Endothelial cell of umbilical vein (primary cell): ENCODE results near the gene SPATA31E1. TPM values are rescaled to one million over a fixed set of nuclear protein-coding genes. Genes with fewer than 3 reads are reported as not detected.

Experiments used
- BruUV-seq: library from RNA; stranded (reverse); fragments of 400-500 nt; replicated peaks from 2 replicates; lab custom pipeline; 2021; lab: Mats Ljungman, UMichigan
- CTCF ChIA-PET: fragments of 300-600, 350-600 bp; sonication (Branson Sonifier 250); formaldehyde crosslinking; loops from one replicate; lab custom pipeline; 2021; ENCODE audit warnings: antibody characterized with exemption, inconsistent platforms; lab: Charles Lee
- POLR2A ChIA-PET: fragments of 300-600, 350-600 bp; sonication (Branson Sonifier 250); formaldehyde crosslinking; loops from one replicate; lab custom pipeline; 2021; ENCODE audit warnings: antibody characterized with exemption, inconsistent platforms; lab: Charles Lee
- DNase-seq: peaks from one replicate; pipeline ENCODE4 v3.0.0-alpha.2; 2011; ENCODE audit warnings: low read depth, low spot score
- FAIRE-seq: peaks from 2 replicates; lab custom pipeline; 2011; peaks lifted over from hg19 to GRCh38; lab: Jason Lieb, UNC
- H2AFZ ChIP-seq: 2 replicates; pipeline ENCODE4 v1.6.0; 2012; ENCODE audit warnings: low read depth, low read length, control low read depth, inconsistent platforms
- H3K27ac ChIP-seq: 2 replicates; pipeline ENCODE4 v1.5.1; 2011; ENCODE audit warnings: low read depth, mild to moderate bottlenecking, control low read depth, low read length, moderate library complexity; ENCODE audit not compliant: insufficient read depth
- H3K27me3 ChIP-seq, 2 experiments: 2 replicates each; pipeline versions ENCODE4 v1.6.0 to v1.6.1; 2011; ENCODE audit warnings: low read length in 2 of 2, mixed read lengths in 1 of 2; ENCODE audit not compliant: control insufficient read depth in 2 of 2, insufficient read depth in 2 of 2
- H3K36me3 ChIP-seq, 2 experiments: 2 replicates in 1 of 2; 3 replicates in 1 of 2; pipeline ENCODE4 v1.5.1; 2011; ENCODE audit warnings: low read length in 2 of 2, mild to moderate bottlenecking in 1 of 2, moderate library complexity in 1 of 2; ENCODE audit not compliant: control insufficient read depth in 2 of 2, insufficient read depth in 2 of 2; ENCODE audit errors: extremely low read depth in 1 of 2
- H3K4me1 ChIP-seq: 3 replicates; pipeline ENCODE4 v1.5.1; 2011; ENCODE audit warnings: mild to moderate bottlenecking, low read length; ENCODE audit not compliant: control insufficient read depth, insufficient read depth; ENCODE audit errors: extremely low read depth
- H3K4me2 ChIP-seq: 2 replicates; pipeline ENCODE4 v1.6.1; 2011; ENCODE audit warnings: low read length, control low read depth, mixed read lengths; ENCODE audit not compliant: insufficient read depth
- H3K4me3 ChIP-seq, 3 experiments: fragments of 200-600 bp in 1 of 3; sonication (generic), shearing (Covaris generic) in 1 of 3; replicated peaks in 1 of 3; 2 replicates each; pipeline ENCODE4 v1.5.1; 2011 to 2016; ENCODE audit warnings: control low read depth in 3 of 3, low read length in 3 of 3, mild to moderate bottlenecking in 2 of 3, inconsistent platforms in 1 of 3, low read depth in 1 of 3, moderate library complexity in 1 of 3; ENCODE audit not compliant: insufficient read depth in 1 of 3
- H3K79me2 ChIP-seq: 2 replicates; pipeline ENCODE4 v1.6.0; 2012; ENCODE audit warnings: low read length, inconsistent platforms; ENCODE audit not compliant: control insufficient read depth, insufficient read depth
- H3K9ac ChIP-seq: replicated peaks from 2 replicates; pipeline ENCODE3; 2011; ENCODE audit warnings: low read length, control low read depth; ENCODE audit not compliant: insufficient read depth; ENCODE audit errors: extremely low read depth
- H3K9me1 ChIP-seq: replicated peaks from 3 replicates; pipeline ENCODE4 v1.6.0; 2011; ENCODE audit warnings: mild to moderate bottlenecking, low read length; ENCODE audit not compliant: control insufficient read depth, insufficient read depth; ENCODE audit errors: extremely low read depth
- H3K9me3 ChIP-seq: replicated peaks from 2 replicates; pipeline ENCODE4 v1.5.1; 2012; ENCODE audit warnings: low read length, inconsistent platforms; ENCODE audit not compliant: control insufficient read depth, insufficient read depth
- H4K20me1 ChIP-seq: replicated peaks from 2 replicates; pipeline ENCODE3; 2011; ENCODE audit warnings: mild to moderate bottlenecking, low read length; ENCODE audit not compliant: control insufficient read depth, insufficient read depth; ENCODE audit errors: extremely low read depth
- EZH2 ChIP-seq: IDR thresholded peaks from 2 replicates; pipeline ENCODE4 v1.6.1; 2012; ENCODE audit warnings: borderline replicate concordance, low read depth, mild to moderate bottlenecking, moderate library complexity, low read length, inconsistent platforms; ENCODE audit not compliant: severe bottlenecking
- FOS ChIP-seq: IDR thresholded peaks from 2 replicates; pipeline ENCODE4 v1.6.1; 2011; ENCODE audit warnings: mild to moderate bottlenecking, low read length, moderate library complexity, borderline replicate concordance; ENCODE audit not compliant: insufficient read depth
- GATA2 ChIP-seq: IDR thresholded peaks from 2 replicates; pipeline ENCODE4 v1.7.0; 2011; ENCODE audit warnings: low read depth, mild to moderate bottlenecking, moderate library complexity, mixed read lengths, low read length; ENCODE audit not compliant: insufficient read length, insufficient read depth
- JUN ChIP-seq: IDR thresholded peaks from 2 replicates; pipeline ENCODE4 v1.6.1; 2011; ENCODE audit warnings: borderline replicate concordance, low read depth; ENCODE audit not compliant: insufficient read length, insufficient read depth
- MYC ChIP-seq: IDR thresholded peaks from one replicate; pipeline ENCODE4 v1.6.1; 2011; ENCODE audit warnings: mild to moderate bottlenecking, low read depth, low read length
- POLR2A ChIP-seq: IDR thresholded peaks from 2 replicates; pipeline ENCODE4 v1.6.1; 2012; ENCODE audit warnings: low read depth, mild to moderate bottlenecking, control low read depth, low read length
- POLR2AphosphoS5 ChIP-seq: IDR thresholded peaks from 2 replicates; pipeline ENCODE4 v1.6.1; 2012; ENCODE audit warnings: low read depth, mild to moderate bottlenecking, control low read depth, low read length, moderate library complexity; ENCODE audit not compliant: insufficient read depth
- dilution Hi-C: fragments of 300-500 bp; cut with MboI; formaldehyde crosslinking; loops from one replicate; pipeline ENCODE4 v1.15.0; 2019; ENCODE audit warnings: low sequenced_read_pairs; ENCODE audit not compliant: extremely low pct_ligation_motif_present
- intact Hi-C: fragments of 100-400 bp; cut with micrococcal nuclease; formaldehyde crosslinking; loops from one replicate; pipeline ENCODE4 v1.10.0; 2022
- polyA plus RNA-seq, 4 experiments: library from polyadenylated mRNA; depleted of rRNA in 3 of 4; stranded (reverse) in 3 of 4; unstranded in 1 of 4; fragments of >200 nt; gene quantifications; 2 replicates each; pipeline versions ENCODE4 v1.2.1 to v1.2.3, GENCODE V29; 2011 to 2012; ENCODE audit warnings: missing spikeins in 1 of 4
- total RNA-seq: library from RNA; stranded (reverse); gene quantifications from 2 replicates; pipeline ENCODE4 v1.2.3, GENCODE V29; 2021
- TF ChIP-seq, protein P1 (sequence below): IDR thresholded peaks from 2 replicates; pipeline ENCODE4 v1.6.1; 2011; ENCODE audit not compliant: insufficient read depth, insufficient read length
- TF ChIP-seq, protein P2 (sequence below), 2 donors: IDR thresholded peaks; 1 replicate in 1 of 2; 2 replicates in 1 of 2; pipeline ENCODE4 v1.5.1; 2011; ENCODE audit warnings: low read length in 2 of 2, mild to moderate bottlenecking in 2 of 2, moderate library complexity in 2 of 2, control low read depth in 1 of 2, inconsistent platforms in 1 of 2, low read depth in 1 of 2; ENCODE audit not compliant: insufficient read depth in 1 of 2; ENCODE audit errors: extremely low read depth in 1 of 2

SPATA31E1 gene
- total and polyA plus RNA-seq, 2 donors (not counting 3 experiments of a cell fraction or from before 2014, with no cell fraction given) = not detected

GRCh38 chr9:87909310-87910041, 26.8 kb downstream of the SPATA31E1 start:
- CTCF ChIA-PET = no interaction called here
- no peak overlapping the region for H3K27ac ChIP-seq
- no TSS peak for BruUV-seq
- DNase-seq (no peak), FAIRE-seq (no peak)
- no peaks in the 10 kb centered on the region for H3K9me3 ChIP-seq
- H3K4me3 ChIP-seq = no peak overlapping the region
- H2AFZ ChIP-seq = no peak overlapping the region
- no peaks in the 10 kb centered on the region for H3K27me3 ChIP-seq
- TF ChIP-seq EZH2 (no peak), POLR2A (no peak), GATA2 (no peak), FOS (no peak), JUN (no peak), POLR2AphosphoS5 (no peak), MYC (no peak)
- TF ChIP-seq, protein P1, sequence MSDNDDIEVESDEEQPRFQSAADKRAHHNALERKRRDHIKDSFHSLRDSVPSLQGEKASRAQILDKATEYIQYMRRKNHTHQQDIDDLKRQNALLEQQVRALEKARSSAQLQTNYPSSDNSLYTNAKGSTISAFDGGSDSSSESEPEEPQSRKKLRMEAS = no peak
- TF ChIP-seq, protein P2, sequence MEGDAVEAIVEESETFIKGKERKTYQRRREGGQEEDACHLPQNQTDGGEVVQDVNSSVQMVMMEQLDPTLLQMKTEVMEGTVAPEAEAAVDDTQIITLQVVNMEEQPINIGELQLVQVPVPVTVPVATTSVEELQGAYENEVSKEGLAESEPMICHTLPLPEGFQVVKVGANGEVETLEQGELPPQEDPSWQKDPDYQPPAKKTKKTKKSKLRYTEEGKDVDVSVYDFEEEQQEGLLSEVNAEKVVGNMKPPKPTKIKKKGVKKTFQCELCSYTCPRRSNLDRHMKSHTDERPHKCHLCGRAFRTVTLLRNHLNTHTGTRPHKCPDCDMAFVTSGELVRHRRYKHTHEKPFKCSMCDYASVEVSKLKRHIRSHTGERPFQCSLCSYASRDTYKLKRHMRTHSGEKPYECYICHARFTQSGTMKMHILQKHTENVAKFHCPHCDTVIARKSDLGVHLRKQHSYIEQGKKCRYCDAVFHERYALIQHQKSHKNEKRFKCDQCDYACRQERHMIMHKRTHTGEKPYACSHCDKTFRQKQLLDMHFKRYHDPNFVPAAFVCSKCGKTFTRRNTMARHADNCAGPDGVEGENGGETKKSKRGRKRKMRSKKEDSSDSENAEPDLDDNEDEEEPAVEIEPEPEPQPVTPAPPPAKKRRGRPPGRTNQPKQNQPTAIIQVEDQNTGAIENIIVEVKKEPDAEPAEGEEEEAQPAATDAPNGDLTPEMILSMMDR (IDR thresholded peaks at IDR 0.05; ENCODE audit: extremely low read depth in 1 of 2, insufficient read depth in 1 of 2, low read depth in 1 of 2, low read length in 2 of 2) = no peak
- POLR2A ChIA-PET = no interaction called here
- H3K36me3 ChIP-seq = no peaks in the 10 kb centered on the region
- dilution Hi-C loops = no loop called here
- no peaks in the 10 kb centered on the region for H3K79me2 ChIP-seq
- H3K9me1 ChIP-seq = no peaks in the 10 kb centered on the region
- H3K9ac ChIP-seq = no peak overlapping the region
- intact Hi-C loops = no loop called here
- no peaks in the 10 kb centered on the region for H3K4me1 ChIP-seq
- no peak overlapping the region for H3K4me2 ChIP-seq
- no peaks in the 10 kb centered on the region for H4K20me1 ChIP-seq
